ENCODE measurements around the gene SLC6A19.

SLC6A19 gene

DNA sequence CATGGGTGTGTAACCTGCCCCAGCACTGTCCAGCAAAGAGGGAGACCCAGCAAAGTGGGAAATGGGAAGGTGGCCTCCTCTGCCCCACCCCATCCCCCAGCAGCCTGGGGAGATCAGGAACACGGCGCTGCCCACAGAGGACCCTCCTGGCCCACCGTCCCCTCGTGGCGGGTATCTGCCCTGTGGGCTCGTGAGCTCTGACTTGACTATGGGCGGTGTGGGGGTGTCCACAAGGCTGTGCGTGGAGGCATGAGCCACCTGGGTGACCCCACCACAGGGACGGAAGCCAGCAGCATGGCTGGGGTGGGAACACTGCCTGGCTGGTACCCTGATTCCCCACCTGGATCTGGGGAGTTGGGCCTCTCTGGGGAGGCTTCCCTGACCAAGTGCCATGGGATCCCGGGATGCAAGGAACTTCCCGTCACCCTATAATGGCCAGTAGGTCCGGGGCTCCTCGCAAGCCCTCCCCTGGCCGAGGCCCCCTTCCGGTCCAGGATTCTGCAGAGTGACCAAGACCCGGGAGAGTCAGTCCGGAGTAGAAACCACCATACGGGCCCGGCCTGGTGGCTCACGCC is 29.3 kb upstream of the SLC6A19 start:
- TF ChIP-seq ZNF274 (IDR thresholded peaks at IDR 0.05; ENCODE audit: low read depth, low read length) = no peak
- no peak overlapping the region for H3K4me3 ChIP-seq (ENCODE audit: low read length)

DNA sequence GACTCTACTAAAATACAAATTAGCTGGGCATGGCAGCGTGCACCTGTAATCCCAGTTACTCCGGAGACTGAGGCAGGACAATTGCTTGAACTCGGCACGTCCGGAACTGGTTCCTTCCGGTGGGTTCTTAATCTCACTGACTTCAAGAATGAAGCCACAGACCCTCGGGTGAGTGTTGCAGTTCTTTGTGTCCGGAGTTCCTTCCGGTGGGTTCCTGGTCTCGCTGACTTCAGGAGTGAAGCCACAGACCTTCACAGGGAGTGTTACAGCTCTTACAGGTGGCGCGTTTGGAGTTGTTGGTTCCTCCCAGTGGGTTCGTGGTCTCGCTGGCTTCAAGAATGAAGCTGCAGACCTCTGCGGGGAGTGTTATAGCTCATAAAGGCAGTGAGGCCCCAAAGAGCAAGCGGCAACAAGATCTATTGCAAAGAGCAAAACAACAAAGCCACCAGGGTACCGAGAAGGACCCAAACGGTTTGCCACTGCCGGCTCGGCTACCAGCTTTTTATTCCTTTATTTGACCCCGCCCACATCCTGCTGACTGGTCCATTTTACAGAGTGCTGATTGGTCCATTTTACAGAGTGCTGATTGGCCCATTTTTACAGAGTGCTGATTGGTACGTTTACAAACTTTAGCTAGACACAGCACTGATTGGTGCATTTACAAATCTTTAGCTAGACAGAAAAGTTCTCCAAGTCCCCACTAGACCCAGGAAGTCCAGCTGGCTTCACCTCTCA is 28.6 kb upstream of the SLC6A19 start:
- no peak for TF ChIP-seq ZNF274 (IDR thresholded peaks at IDR 0.05; ENCODE audit: low read depth, low read length)
- H3K4me3 ChIP-seq (ENCODE audit: low read length) = no peak overlapping the region

DNA sequence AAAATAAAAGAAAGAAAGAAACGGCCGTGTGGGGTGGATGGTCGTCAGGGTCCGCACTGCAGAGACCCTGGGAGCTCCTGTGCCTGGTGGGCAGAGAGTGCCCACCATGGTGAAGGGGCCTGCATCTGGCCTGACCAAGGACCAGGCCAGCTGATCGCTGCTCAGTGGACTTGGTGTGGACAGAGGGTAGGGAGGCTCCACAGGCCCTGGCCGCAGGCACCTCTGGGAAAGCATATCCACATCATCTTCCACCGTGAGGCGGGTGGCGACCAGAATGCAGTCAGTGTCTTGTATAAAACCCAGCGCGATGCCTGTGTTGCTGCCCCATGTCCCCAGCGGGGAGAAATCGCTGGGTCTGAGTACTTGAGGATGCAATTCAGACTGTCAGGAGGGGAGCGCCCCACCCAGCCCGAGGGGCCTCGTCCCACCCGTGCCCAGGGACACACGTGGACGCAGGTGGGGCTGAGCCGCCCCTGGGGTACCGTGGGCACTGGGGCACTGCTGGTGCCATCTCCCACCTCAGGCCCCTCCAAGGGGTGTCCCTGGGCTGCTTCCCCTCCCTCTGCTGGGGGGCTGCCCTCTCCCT is 27.8 kb upstream of the SLC6A19 start:
- no peak overlapping the region for H3K4me3 ChIP-seq (ENCODE audit: low read length)
- TF ChIP-seq ZNF274 (IDR thresholded peaks at IDR 0.05; ENCODE audit: low read depth, low read length) = no peak

DNA sequence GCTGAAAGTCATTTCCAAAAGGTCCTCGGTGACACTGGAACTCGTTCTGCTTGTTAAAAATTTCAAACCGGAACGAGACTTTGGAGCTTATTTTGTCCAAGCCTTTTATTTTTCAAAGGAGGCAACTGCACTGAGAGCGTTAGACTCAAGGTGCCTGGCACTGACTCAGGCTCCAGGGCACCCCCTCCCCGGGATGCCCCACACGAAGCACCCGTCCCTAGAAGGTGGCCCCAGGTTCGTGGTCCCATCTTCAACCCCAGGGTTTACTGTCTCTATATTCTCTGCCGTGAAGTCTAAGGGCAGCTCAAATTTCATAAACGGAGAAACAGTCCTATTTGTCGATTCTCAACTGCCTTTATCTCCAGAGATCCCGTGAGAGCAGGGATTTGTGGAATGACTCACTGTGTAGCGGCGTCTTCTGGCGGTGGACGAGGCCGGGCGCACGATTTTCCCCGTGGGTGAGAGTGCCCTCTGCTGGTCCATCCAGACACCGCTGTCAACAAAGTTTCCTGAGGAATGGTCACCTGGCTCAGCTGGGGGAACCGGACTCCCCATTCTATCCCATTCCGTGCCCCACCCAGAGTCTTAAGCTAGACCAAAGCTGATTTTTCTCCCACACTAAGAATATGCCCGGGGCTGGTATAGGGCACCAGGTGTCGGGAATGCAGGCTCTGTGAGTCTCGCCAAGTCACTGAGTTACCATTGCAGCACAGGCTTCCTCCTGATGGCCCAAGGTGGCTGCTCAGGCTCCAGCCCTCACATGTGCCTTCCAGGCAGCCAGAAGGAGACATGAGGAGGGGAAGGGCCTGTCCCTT is 27.1 kb upstream of the SLC6A19 start:
- no peak overlapping the region for H3K4me3 ChIP-seq (ENCODE audit: low read length)
- TF ChIP-seq ZNF274 (IDR thresholded peaks at IDR 0.05; ENCODE audit: low read depth, low read length) = no peak

DNA sequence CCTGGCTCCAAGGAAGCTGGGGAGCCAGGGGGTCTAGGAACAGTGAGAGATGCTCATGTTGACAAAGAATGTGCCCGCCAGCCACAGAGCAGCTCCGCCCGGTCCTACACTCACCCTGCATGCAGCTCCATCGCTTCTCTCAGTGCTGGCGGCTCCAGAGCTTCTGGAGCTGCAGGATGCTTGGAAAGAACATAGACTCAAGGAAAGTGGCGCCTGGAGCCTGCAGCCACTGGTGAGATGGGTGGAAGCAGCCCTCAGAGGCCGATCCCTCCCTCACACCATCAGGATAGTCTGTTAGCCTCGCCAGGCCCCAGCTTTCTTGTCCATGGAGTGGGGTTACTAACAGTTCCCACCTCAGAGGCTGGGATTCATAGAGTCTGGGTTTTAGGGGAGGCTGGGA is 26.4 kb upstream of the SLC6A19 start:
- no peak overlapping the region for H3K4me3 ChIP-seq (ENCODE audit: low read length)
- no peak for TF ChIP-seq ZNF274 (IDR thresholded peaks at IDR 0.05; ENCODE audit: low read depth, low read length)

DNA sequence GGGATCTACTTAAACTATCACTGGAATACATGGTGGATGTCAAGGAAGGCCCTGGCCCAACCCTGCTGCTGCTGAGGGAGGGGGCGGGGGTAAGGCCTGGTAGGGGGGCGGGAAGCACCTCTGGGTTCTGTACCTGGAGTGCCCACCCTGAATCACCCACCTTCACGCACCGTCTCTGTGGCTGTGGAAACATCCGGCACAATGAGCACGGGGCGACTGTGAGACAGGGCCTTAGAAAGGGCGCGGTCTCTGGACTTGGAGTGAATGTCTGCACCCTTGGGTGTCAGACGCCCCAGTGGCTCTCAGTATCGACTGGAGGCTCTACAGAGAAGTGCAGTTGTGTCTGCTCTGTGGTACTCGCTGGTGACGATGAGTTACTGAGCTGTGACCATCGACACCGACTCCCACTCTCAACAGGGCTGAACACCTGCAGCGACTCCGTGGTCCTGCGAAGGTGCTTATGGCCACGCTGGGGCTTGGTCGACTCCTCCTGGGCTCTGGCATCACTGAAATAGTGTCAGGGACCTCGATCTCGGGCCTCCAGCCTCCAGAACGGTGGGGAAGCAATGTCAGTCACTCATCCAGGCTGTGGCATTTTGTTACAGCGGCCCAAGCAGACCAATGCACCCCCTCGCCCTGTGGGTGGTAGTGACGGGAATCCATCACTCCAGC is 25.5 kb upstream of the SLC6A19 start:
- TF ChIP-seq ZNF274 (IDR thresholded peaks at IDR 0.05; ENCODE audit: low read depth, low read length) = no peak
- no peak overlapping the region for H3K4me3 ChIP-seq (ENCODE audit: low read length)

DNA sequence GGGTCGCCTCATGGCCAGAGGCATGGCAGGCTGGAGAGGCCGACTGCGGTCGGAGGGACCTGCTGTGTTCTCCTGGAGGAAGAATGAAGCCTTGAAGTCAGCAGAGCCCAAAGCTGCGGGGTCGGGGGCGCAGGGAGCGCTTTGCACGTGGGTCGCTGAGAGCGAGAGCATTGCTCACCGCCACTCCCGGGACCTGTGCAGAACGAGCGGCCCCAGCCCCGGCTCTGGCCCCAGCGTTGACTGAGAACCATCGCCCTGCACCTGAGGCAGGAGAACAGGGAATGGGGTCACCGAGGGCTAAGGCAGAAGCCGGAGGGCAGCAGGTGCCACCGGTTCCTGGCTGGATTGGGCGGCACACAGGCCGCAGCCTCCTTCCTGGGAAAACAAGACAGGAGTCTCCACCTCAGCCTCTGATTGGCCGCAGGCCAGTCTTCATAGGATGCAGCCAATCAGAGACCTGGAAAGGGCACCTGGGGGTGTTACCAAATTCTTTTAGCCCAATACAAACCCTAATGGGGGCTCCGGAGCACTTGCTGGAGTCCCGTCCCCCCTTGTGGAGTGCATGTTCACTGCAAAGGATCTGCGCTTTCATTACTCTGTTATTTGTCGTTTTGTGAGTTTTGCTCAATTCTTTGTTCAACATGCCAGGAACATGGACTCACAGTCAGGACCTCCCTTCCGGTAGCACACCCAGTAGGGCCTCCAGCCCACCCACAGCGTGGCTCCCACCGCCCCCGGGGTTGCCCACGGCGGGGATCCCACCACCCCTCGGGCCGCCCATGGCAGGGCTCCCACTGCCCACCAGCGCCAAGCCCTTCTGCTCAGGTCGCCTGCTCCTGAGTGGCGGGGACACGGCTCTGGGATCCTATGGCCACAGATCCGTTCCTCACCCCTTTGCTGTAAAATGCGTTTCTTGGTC is 24.7 kb upstream of the SLC6A19 start:
- no peak overlapping the region for H3K4me3 ChIP-seq (ENCODE audit: low read length)
- TF ChIP-seq ZNF274 (IDR thresholded peaks at IDR 0.05; ENCODE audit: low read depth, low read length) = no peak

DNA sequence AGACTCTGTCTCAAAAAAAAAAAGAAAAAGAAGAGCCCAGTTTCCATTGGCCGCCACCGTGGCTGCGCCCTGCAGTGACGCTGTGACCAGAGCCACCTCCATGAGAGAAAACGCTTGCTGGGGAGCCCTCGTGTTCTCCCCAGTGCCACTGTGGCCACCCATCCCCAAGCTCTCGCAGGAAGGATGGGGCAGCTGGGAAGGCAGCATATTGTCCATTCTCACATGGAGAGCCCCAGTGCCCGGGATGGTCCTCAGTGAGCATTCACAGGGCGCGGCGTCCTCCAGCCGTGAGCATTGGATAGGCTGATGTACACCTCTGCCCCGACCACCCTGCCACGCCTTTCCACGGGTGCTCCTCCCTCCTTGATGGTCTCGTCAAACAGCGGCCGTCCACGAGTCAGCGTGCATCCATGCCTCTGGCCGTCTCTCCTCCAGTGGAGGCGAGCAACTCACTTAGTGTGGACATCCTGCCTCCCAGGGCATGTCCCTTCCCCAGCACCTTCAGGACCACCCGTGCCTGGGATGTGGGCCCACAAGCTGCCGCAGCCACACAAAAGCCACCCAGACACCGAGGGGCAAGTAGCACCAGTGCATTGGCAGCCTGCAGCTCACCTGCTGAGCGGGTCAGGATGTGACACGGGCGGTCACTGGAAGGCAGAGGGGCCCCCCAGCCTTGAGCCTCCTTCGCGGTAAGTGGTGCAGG is 23.4 kb upstream of the SLC6A19 start:
- TF ChIP-seq ZNF274 (IDR thresholded peaks at IDR 0.05; ENCODE audit: low read depth, low read length) = no peak
- no peak overlapping the region for H3K4me3 ChIP-seq (ENCODE audit: low read length)

DNA sequence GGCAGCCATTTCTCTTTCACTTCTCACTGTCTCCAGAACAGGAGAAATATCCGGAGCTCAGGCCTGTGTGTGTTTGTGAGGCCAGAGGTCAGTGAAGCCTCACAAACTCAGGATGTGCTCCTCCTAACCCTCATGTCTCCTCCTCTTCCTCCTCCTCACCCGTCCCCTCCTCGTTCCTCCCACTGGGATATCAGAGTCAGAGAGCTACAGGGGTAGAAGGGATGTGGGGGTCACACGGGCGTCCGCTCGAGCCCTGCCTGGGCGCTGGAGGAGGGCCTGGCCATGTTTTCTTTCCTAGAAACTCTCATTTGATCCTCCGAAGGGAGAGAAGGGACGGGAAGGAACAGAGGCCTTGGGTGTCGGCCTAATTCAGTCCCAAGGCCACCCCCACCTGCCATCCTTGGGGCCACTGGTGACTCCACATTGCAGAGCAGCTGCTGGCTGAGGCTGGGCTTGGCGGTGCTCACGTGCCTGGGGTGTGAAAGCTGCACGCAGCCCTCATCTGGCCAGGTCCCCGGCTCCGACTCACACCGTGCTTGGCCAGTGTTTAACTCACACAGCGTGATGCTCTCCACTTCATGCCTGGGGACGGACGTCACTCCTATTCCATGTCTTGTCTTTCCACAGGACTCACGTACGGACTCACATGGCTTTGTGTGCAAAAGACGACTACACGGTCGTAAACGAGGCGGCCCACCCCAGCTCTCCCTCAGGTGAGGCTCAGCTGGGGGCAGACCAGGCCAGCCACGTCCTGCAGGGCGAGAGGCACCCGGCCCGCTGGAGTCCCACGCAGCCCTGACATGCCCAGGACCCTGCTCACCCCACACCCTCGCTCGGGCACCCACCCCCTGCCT is 22.6 kb upstream of the SLC6A19 start:
- H3K4me3 ChIP-seq (ENCODE audit: low read length) = no peak overlapping the region
- TF ChIP-seq ZNF274 (IDR thresholded peaks at IDR 0.05; ENCODE audit: low read depth, low read length) = no peak

DNA sequence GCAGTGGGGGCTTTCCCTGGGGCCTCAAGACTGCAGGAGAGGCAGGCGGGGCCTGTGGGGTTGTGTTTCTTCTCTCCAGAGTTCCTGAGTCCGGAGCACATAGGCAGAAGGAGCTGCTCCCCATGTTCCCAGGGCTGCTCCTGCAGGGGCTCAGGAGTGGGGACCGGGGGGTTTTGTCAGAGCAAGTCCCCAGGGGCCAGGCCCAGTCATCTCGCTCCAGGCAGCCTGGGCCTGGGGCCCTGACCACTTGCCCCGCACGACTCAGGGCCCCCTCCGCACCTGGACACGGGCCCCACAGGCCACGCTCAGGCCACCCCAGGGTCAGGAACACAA is 22.0 kb upstream of the SLC6A19 start:
- no peak for TF ChIP-seq ZNF274 (IDR thresholded peaks at IDR 0.05; ENCODE audit: low read depth, low read length)
- no peak overlapping the region for H3K4me3 ChIP-seq (ENCODE audit: low read length)

DNA sequence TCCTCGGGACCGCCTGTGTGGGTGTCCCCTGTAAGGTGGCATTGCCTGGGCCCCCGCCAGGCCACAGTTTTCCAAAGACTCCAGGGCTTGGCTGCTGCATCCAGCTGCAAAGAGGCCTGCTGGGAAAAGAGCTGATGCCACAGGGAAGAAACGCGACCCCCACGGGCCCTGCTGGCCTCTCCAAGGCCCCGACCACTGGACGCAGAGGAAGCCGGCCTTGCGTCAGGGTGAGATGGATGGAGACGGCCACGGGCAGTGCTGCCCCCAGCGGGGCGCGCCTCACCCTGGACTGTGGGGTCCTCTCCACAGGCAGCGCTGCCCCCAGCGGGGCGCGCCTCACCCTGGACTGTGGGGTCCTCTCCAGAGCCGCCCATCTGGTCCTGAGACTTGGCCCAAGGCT is 21.3 kb upstream of the SLC6A19 start:
- no peak overlapping the region for H3K4me3 ChIP-seq (ENCODE audit: low read length)
- TF ChIP-seq ZNF274 (IDR thresholded peaks at IDR 0.05; ENCODE audit: low read depth, low read length) = no peak

DNA sequence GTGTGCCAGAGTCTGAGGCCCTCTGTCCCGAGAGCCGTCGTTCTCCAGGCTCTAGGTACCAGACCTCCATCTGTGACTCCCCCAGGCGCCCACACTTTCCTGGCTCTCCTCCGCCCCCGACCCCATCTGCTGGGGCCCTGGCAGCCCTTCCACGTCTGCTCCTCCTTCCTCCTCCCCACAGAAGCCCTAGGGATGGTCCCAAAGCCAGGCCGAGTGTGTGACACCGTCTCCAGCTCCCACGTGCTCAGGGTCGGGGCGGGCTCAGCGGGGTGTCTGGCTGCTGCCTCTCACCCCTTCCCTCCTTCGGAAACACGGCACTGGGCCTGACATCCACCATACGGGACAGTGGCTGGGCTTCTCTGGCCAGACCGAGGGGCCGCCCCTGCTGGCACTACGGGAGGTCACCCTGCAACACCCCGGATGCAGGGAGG is 20.5 kb upstream of the SLC6A19 start:
- TF ChIP-seq ZNF274 (IDR thresholded peaks at IDR 0.05; ENCODE audit: low read depth, low read length) = no peak
- no peak overlapping the region for H3K4me3 ChIP-seq (ENCODE audit: low read length)

Data from GM08714 (cell line).